Measurements from ENCODE around the gene DNAH11. TPM values are rescaled to one million over a fixed set of nuclear protein-coding genes. Genes with fewer than 3 reads are reported as not detected.
"Not testable (repeated sequence)": the region's sequence is repeated elsewhere in the genome, so short reads cannot be mapped to it uniquely, and the experiment has no call there.

The DNAH11 gene
- total and polyA plus RNA-seq, 5 donors from 2014 or later = 0.34 to 0.65 TPM; not detected in 3

DNA sequence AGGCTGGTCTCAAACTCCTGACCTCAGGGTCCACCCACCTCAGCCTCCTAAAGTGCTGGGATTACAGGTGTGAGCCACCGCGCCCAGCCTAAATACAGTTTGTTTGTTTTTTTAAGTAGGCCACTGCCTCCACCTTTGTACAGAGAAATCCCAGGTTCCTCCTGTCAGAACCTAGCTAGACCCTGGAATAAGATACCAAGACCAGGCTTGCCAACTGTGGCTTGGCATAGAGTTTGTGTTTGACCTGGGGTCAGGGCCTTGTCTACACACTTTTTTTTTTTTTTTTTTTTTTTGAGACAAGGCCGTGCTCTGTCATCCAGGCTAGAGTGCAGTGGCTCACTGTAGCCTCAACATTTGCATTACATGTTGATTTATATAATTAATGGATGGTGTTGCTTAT is 34.3 kb upstream of the DNAH11 start:
- Histone ChIP-seq H3K27ac (ENCODE audit: insufficient read depth, low read length, poor library complexity, severe bottlenecking) (no peak overlapping the region), H3K4me3 (ENCODE audit: low read depth, low read length) (no peak overlapping the region), H3K4me1 (ENCODE audit: control insufficient read depth, insufficient read depth, low read length, poor library complexity, severe bottlenecking) (no peaks in the 10 kb centered on the region), H3K27me3 (ENCODE audit: control insufficient read depth, insufficient read depth, low read length) (no peaks in the 10 kb centered on the region), H3K9me3 (ENCODE audit: control insufficient read depth in 2 of 2, low read length in 2 of 2) (peaks cover 32 to 37% of the 10 kb centered on the region in 2 experiments), H3K36me3 (ENCODE audit: control insufficient read depth, insufficient read depth, low read length) (peaks cover 73% of the 10 kb centered on the region)
- DNase-seq (no peak), ATAC-seq (ENCODE audit: low read depth in 2 of 2) (no peak)
- H3K9me3 Mint-ChIP-seq = peaks cover 0 to 35% (median 13%) of the 10 kb centered on the region in 7 donors
- no peak overlapping the region for H3K27ac Mint-ChIP-seq
- H3K27me3 Mint-ChIP-seq = no peaks in the 10 kb centered on the region
- no peak overlapping the region for H3K4me3 Mint-ChIP-seq
- peaks cover 71% of the 10 kb centered on the region for H3K36me3 Mint-ChIP-seq
- H3K4me1 Mint-ChIP-seq = peaks cover 0 to 14% (median 5%) of the 10 kb centered on the region in 4 donors

- H3K36me3 Mint-ChIP-seq = peaks cover 26% of the 10 kb centered on the region
- H3K4me1 Mint-ChIP-seq = peaks cover 0 to 6% (median 4%) of the 10 kb centered on the region in 4 donors
- Histone ChIP-seq H3K4me3 (ENCODE audit: low read depth, low read length) (no peak overlapping the region), H3K27me3 (ENCODE audit: control insufficient read depth, insufficient read depth, low read length) (no peaks in the 10 kb centered on the region), H3K27ac (ENCODE audit: insufficient read depth, low read length, poor library complexity, severe bottlenecking) (no peak overlapping the region), H3K9me3 (ENCODE audit: control insufficient read depth in 2 of 2, low read length in 2 of 2) (no peaks in the 10 kb centered on the region), H3K36me3 (ENCODE audit: control insufficient read depth, insufficient read depth, low read length) (peaks cover 24% of the 10 kb centered on the region), H3K4me1 (ENCODE audit: control insufficient read depth, insufficient read depth, low read length, poor library complexity, severe bottlenecking) (no peaks in the 10 kb centered on the region)
- no peak overlapping the region for H3K27ac Mint-ChIP-seq
- no peak for DNase-seq
- no peak for ATAC-seq (ENCODE audit: low read depth in 2 of 2)
- no peak overlapping the region for H3K4me3 Mint-ChIP-seq
- H3K9me3 Mint-ChIP-seq = peaks cover 0 to 2% (median 0%) of the 10 kb centered on the region in 7 donors
- H3K27me3 Mint-ChIP-seq = no peaks in the 10 kb centered on the region
Observed at GRCh38 chr7:21514062-21514461, 28.8 kb upstream of the DNAH11 start.

- Mint-ChIP-seq H3K27ac (no peak overlapping the region), H3K36me3 (no peaks in the 10 kb centered on the region), H3K4me1 (no peaks in the 10 kb centered on the region), H3K27me3 (peaks cover 15% of the 10 kb centered on the region), H3K4me3 (no peak overlapping the region), H3K9me3 (no peaks in the 10 kb centered on the region)
- H3K36me3 ChIP-seq (ENCODE audit: control insufficient read depth, insufficient read depth, low read length) = no peaks in the 10 kb centered on the region
- H3K27ac ChIP-seq (ENCODE audit: insufficient read depth, low read length, poor library complexity, severe bottlenecking) = no peak overlapping the region
- no peak for ATAC-seq (ENCODE audit: low read depth in 2 of 2)
- H3K4me3 ChIP-seq (ENCODE audit: low read depth, low read length) = no peak overlapping the region
- H3K27me3 ChIP-seq (ENCODE audit: control insufficient read depth, insufficient read depth, low read length) = no peaks in the 10 kb centered on the region
- H3K4me1 ChIP-seq (ENCODE audit: control insufficient read depth, insufficient read depth, low read length, poor library complexity, severe bottlenecking) = no peaks in the 10 kb centered on the region
- H3K9me3 ChIP-seq (ENCODE audit: control insufficient read depth in 2 of 2, low read length in 2 of 2) = no peaks in the 10 kb centered on the region
- DNase-seq = no peak
Observed at GRCh38 chr7:21524680-21525079, 18.2 kb upstream of the DNAH11 start.

DNA sequence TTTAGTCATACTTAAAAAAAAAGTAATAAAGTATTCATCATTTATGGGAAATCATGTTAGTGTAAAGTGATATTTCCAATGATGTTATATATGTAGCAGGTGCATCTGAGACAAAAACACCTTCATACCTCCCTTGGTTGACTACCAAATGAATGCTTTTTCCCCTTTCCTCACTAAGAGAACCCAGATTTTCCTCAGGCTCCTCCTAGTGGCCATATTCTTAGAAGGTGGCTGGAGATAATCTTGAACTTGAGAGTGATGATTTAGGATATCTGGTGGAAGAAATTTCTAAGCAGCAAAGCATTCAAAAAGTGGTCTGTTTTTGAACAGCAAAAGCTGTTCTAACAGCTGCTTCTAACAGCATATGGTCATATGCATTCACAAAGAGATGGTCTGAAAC is 16.8 kb upstream of the DNAH11 start:
- Mint-ChIP-seq H3K4me3 (no peak overlapping the region), H3K4me1 (no peaks in the 10 kb centered on the region), H3K36me3 (no peaks in the 10 kb centered on the region), H3K27me3 (peaks cover 21% of the 10 kb centered on the region), H3K9me3 (peaks cover 0 to 2% (median 0%) of the 10 kb centered on the region in 7 donors), H3K27ac (no peak overlapping the region)
- Histone ChIP-seq H3K9me3 (ENCODE audit: control insufficient read depth in 2 of 2, low read length in 2 of 2) (no peaks in the 10 kb centered on the region), H3K36me3 (ENCODE audit: control insufficient read depth, insufficient read depth, low read length) (no peaks in the 10 kb centered on the region), H3K4me1 (ENCODE audit: control insufficient read depth, insufficient read depth, low read length, poor library complexity, severe bottlenecking) (no peaks in the 10 kb centered on the region), H3K27me3 (ENCODE audit: control insufficient read depth, insufficient read depth, low read length) (peaks cover 3% of the 10 kb centered on the region), H3K27ac (ENCODE audit: insufficient read depth, low read length, poor library complexity, severe bottlenecking) (no peak overlapping the region), H3K4me3 (ENCODE audit: low read depth, low read length) (no peak overlapping the region)
- DNase-seq (peak in 2 of 3 donors; percentile 11 to 39), ATAC-seq (ENCODE audit: low read depth in 2 of 2) (no peak)

- ATAC-seq (ENCODE audit: low read depth in 2 of 2) = no peak
- Mint-ChIP-seq H3K4me3 (no peak overlapping the region), H3K27ac (no peak overlapping the region)
Observed at GRCh38 chr7:21526448-21526847, 16.4 kb upstream of the DNAH11 start.

GRCh38 chr7:21532485-21532884 is 10.4 kb upstream of the DNAH11 start:
- not testable (repeated sequence) for H3K27ac Mint-ChIP-seq; H3K4me1 ChIP-seq (ENCODE audit: control insufficient read depth, insufficient read depth, low read length, poor library complexity, severe bottlenecking); DNase-seq; H3K27ac ChIP-seq (ENCODE audit: insufficient read depth, low read length, poor library complexity, severe bottlenecking); H3K9me3 Mint-ChIP-seq; H3K36me3 Mint-ChIP-seq; H3K27me3 ChIP-seq (ENCODE audit: control insufficient read depth, insufficient read depth, low read length); H3K4me1 Mint-ChIP-seq; H3K4me3 ChIP-seq (ENCODE audit: low read depth, low read length); H3K36me3 ChIP-seq (ENCODE audit: control insufficient read depth, insufficient read depth, low read length); ATAC-seq (ENCODE audit: low read depth in 2 of 2); H3K4me3 Mint-ChIP-seq; H3K9me3 ChIP-seq (ENCODE audit: control insufficient read depth in 2 of 2, low read length in 2 of 2)
- peaks cover 42% of the 10 kb centered on the region for H3K27me3 Mint-ChIP-seq

More at GRCh38 chr7:21526448-21526847, 16.4 kb upstream of the DNAH11 start:
- H3K4me1 Mint-ChIP-seq = no peaks in the 10 kb centered on the region
- no peak overlapping the region for H3K27ac ChIP-seq (ENCODE audit: insufficient read depth, low read length, poor library complexity, severe bottlenecking)
- H3K4me3 ChIP-seq (ENCODE audit: low read depth, low read length) = no peak overlapping the region
- no peaks in the 10 kb centered on the region for H3K36me3 Mint-ChIP-seq
- H3K9me3 Mint-ChIP-seq = peaks cover 0 to 3% (median 0%) of the 10 kb centered on the region in 7 donors
- peaks cover 24% of the 10 kb centered on the region for H3K27me3 Mint-ChIP-seq
- no peaks in the 10 kb centered on the region for H3K9me3 ChIP-seq (ENCODE audit: control insufficient read depth in 2 of 2, low read length in 2 of 2)
- H3K4me1 ChIP-seq (ENCODE audit: control insufficient read depth, insufficient read depth, low read length, poor library complexity, severe bottlenecking) = no peaks in the 10 kb centered on the region
- no peak for DNase-seq
- no peaks in the 10 kb centered on the region for H3K36me3 ChIP-seq (ENCODE audit: control insufficient read depth, insufficient read depth, low read length)
- H3K27me3 ChIP-seq (ENCODE audit: control insufficient read depth, insufficient read depth, low read length) = peaks cover 3% of the 10 kb centered on the region

GRCh38 chr7:21533646-21534045 is 9.2 kb upstream of the DNAH11 start:
- ATAC-seq (ENCODE audit: low read depth in 2 of 2); H3K27me3 ChIP-seq (ENCODE audit: control insufficient read depth, insufficient read depth, low read length); DNase-seq; H3K36me3 ChIP-seq (ENCODE audit: control insufficient read depth, insufficient read depth, low read length); H3K27ac ChIP-seq (ENCODE audit: insufficient read depth, low read length, poor library complexity, severe bottlenecking); H3K4me3 ChIP-seq (ENCODE audit: low read depth, low read length); H3K9me3 Mint-ChIP-seq; H3K36me3 Mint-ChIP-seq; H3K27ac Mint-ChIP-seq; H3K4me1 ChIP-seq (ENCODE audit: control insufficient read depth, insufficient read depth, low read length, poor library complexity, severe bottlenecking); H3K4me3 Mint-ChIP-seq; H3K9me3 ChIP-seq (ENCODE audit: control insufficient read depth in 2 of 2, low read length in 2 of 2); H3K4me1 Mint-ChIP-seq: not testable (repeated sequence)
- peaks cover 45% of the 10 kb centered on the region for H3K27me3 Mint-ChIP-seq

- H3K4me3 Mint-ChIP-seq; H3K9me3 Mint-ChIP-seq; H3K36me3 Mint-ChIP-seq; ATAC-seq (ENCODE audit: low read depth in 2 of 2); DNase-seq; H3K36me3 ChIP-seq (ENCODE audit: control insufficient read depth, insufficient read depth, low read length); H3K4me1 Mint-ChIP-seq; H3K27ac ChIP-seq (ENCODE audit: insufficient read depth, low read length, poor library complexity, severe bottlenecking); H3K4me3 ChIP-seq (ENCODE audit: low read depth, low read length); H3K9me3 ChIP-seq (ENCODE audit: control insufficient read depth in 2 of 2, low read length in 2 of 2); H3K4me1 ChIP-seq (ENCODE audit: control insufficient read depth, insufficient read depth, low read length, poor library complexity, severe bottlenecking); H3K27ac Mint-ChIP-seq: not testable (repeated sequence)
- H3K27me3 ChIP-seq (ENCODE audit: control insufficient read depth, insufficient read depth, low read length) = peaks cover 18% of the 10 kb centered on the region
- H3K27me3 Mint-ChIP-seq = peaks cover 49% of the 10 kb centered on the region
Observed at GRCh38 chr7:21536445-21537118, 6.3 kb upstream of the DNAH11 start.

All from CD4-positive, CD25-positive, alpha-beta regulatory T cell (primary cell).